NCI-H446 (cell line): ENCODE measurements around the gene GNG7.

Experiments used
- DNase-seq, 2 experiments: peaks; one replicate each; lab custom pipeline; 2025; lab: John Stamatoyannopoulos, UW

The GNG7 gene

GRCh38 chr19:2462635-2463421 is 239.7 kb downstream of the GNG7 start:
- peak; percentile 51 to 85 for DNase-seq

- no peak for DNase-seq
Measured at GRCh38 chr19:2461751-2462634, 240.5 kb downstream of the GNG7 start.
